A549 (cell line): ENCODE results near the gene KPNA2. TPM values are rescaled to one million over a fixed set of nuclear protein-coding genes. Genes with fewer than 3 reads are reported as not detected.
"Not testable (repeated sequence)": the region's sequence is repeated elsewhere in the genome, so short reads cannot be mapped to it uniquely, and the experiment has no call there.

ENCODE experiments used
- ATAC-seq, 2 experiments: fragments of 200-7000 bp in 1 of 2; fragments of >200 bp in 1 of 2; cut with Nextera tagmentation in 1 of 2; cut with Tn5 transposase in 1 of 2; 3 replicates each; pipeline versions ENCODE4 v1.8.0 to v1.9.1; 2018 to 2020; ENCODE audit warnings: mild to moderate bottlenecking in 1 of 2, moderate library complexity in 1 of 2
- CTCF ChIA-PET: fragments of 300-600 bp; sonication (Branson Sonifier 250); formaldehyde crosslinking; extraction: SDS; loops from one replicate; lab custom pipeline; 2021; ENCODE audit warnings: antibody characterized with exemption, inconsistent platforms; lab: Yijun Ruan, JAX
- POLR2A ChIA-PET: fragments of 350-600 bp; formaldehyde crosslinking; extraction: SDS; loops from one replicate; lab custom pipeline; 2021; ENCODE audit warnings: antibody characterized with exemption, inconsistent platforms; lab: Yijun Ruan, JAX
- DNase-seq, 2 experiments: peaks; one replicate each; pipeline versions ENCODE4 v3.0.0 to v3.0.0-alpha.2; 2011 to 2016; ENCODE audit warnings: low read depth in 1 of 2, low spot score in 1 of 2
- FAIRE-seq: peaks from 2 replicates; lab custom pipeline; 2011; peaks lifted over from hg19 to GRCh38; lab: Jason Lieb, UNC
- H3K27ac ChIP-seq, 2 experiments: fragments of >200 bp; sonication (Bioruptor Twin); formaldehyde crosslinking; 3 replicates each; pipeline ENCODE4 v1.5.1; 2016 to 2017
- H3K4me1 ChIP-seq: fragments of >200 bp; sonication (Bioruptor Twin); formaldehyde crosslinking; 3 replicates; pipeline ENCODE4 v1.6.1; 2016
- H3K4me2 ChIP-seq: fragments of >200 bp; sonication (Bioruptor Twin); formaldehyde crosslinking; 3 replicates; pipeline ENCODE4 v1.6.1; 2016
- H3K4me3 ChIP-seq: fragments of >200 bp; sonication (Bioruptor Twin); formaldehyde crosslinking; 3 replicates; pipeline ENCODE4 v1.5.1; 2016
- H3K9me3 ChIP-seq: fragments of >200 bp; sonication (Bioruptor Twin); formaldehyde crosslinking; 3 replicates; pipeline ENCODE4 v1.6.1; 2016
- EP300 ChIP-seq, 2 experiments: fragments of >200 bp; sonication (Bioruptor Twin); formaldehyde crosslinking; IDR thresholded peaks; 2 replicates in 1 of 2; 3 replicates in 1 of 2; pipeline ENCODE4 v1.6.1; 2016 to 2017
- FOSL2 ChIP-seq, 2 experiments: fragments of 450-650 bp in 1 of 2; fragments of >200 bp in 1 of 2; sonication (Bioruptor Twin) in 1 of 2; formaldehyde crosslinking; IDR thresholded peaks; 2 replicates each; pipeline versions ENCODE4 v1.5.0 to v1.6.1; 2016 to 2020; ENCODE audit warnings: mild to moderate bottlenecking in 1 of 2, moderate library complexity in 1 of 2
- HMGXB4 ChIP-seq: fragments of 250-450 bp; sonication (Bioruptor Pico); IDR thresholded peaks from 2 replicates; pipeline ENCODE4 v1.5.0; 2021; ENCODE audit warnings: mild to moderate bottlenecking, moderate library complexity, borderline replicate concordance
- HOXA7 ChIP-seq: fragments of 250-450 bp; sonication (Bioruptor Pico); IDR thresholded peaks from 2 replicates; pipeline ENCODE4 v1.5.0; 2020; ENCODE audit warnings: mild to moderate bottlenecking, moderate library complexity
- HOXB5 ChIP-seq: fragments of 250-450 bp; sonication (Bioruptor Pico); IDR thresholded peaks from 2 replicates; pipeline ENCODE4 v1.5.0; 2020; ENCODE audit warnings: mild to moderate bottlenecking, moderate library complexity
- JUN ChIP-seq, 2 experiments: fragments of >200 bp; sonication (Bioruptor Twin); formaldehyde crosslinking; IDR thresholded peaks; 2 replicates in 1 of 2; 3 replicates in 1 of 2; pipeline ENCODE4 v1.6.1; 2016 to 2017
- PHF8 ChIP-seq: fragments of 200-600 bp; sonication (generic); IDR thresholded peaks from 2 replicates; pipeline ENCODE4 v1.6.1; 2016; ENCODE audit warnings: low read depth, mild to moderate bottlenecking, antibody characterized with exemption, moderate library complexity, borderline replicate concordance
- POLR2A ChIP-seq: IDR thresholded peaks from 2 replicates; pipeline ENCODE4 v1.6.1; 2012; ENCODE audit warnings: mild to moderate bottlenecking, low read length
- RAD21 ChIP-seq, 2 experiments: fragments of >200 bp in 1 of 2; sonication (Bioruptor Twin) in 1 of 2; formaldehyde crosslinking in 1 of 2; IDR thresholded peaks in 1 of 2; conservative IDR thresholded peaks in 1 of 2; 2 replicates in 1 of 2; 3 replicates in 1 of 2; pipeline ENCODE4 v1.6.1; 2012 to 2018; ENCODE audit warnings: inconsistent platforms in 1 of 2
- SMC3 ChIP-seq: fragments of >200 bp; sonication (Bioruptor Twin); formaldehyde crosslinking; IDR thresholded peaks from 3 replicates; pipeline ENCODE4 v1.6.1; 2018; ENCODE audit warnings: inconsistent platforms
- ZFP36 ChIP-seq: fragments of 450-650 bp; IDR thresholded peaks from 2 replicates; pipeline ENCODE4 v1.6.1; 2014; ENCODE audit warnings: borderline replicate concordance; ENCODE audit not compliant: partially characterized antibody
- WGBS: methylation state at CpG from one replicate; pipeline ENCODE4 v1.1.6; 2017; ENCODE audit errors: missing lambda C conversion rate; 5-methylcytosine and 5-hydroxymethylcytosine counted together
- polyA plus RNA-seq, 4 experiments: library from polyadenylated mRNA; depleted of rRNA in 3 of 4; stranded (reverse); fragments of >200 nt; fragmentation: RNase III in 1 of 4; extraction: RNeasy Plus Mini Kit Qiagen cat#74134 plus additional on column Dnase treatment in 1 of 4; gene quantifications; 2 replicates in 3 of 4; 3 replicates in 1 of 4; pipeline ENCODE4 v1.2.3, GENCODE V29; 2011 to 2017

KPNA2 gene
- polyA plus RNA-seq, 2 of the 4 experiments (the other 2 are of a cell fraction): 382 to 700 TPM

- Histone ChIP-seq H3K4me2 (no peak overlapping the region), H3K4me1 (no peaks in the 10 kb centered on the region), H3K4me3 (no peak overlapping the region), H3K27ac (no peak overlapping the region), H3K9me3 (no peaks in the 10 kb centered on the region)
- POLR2A ChIA-PET: no interaction called here
- TF ChIP-seq RAD21 (conservative IDR thresholded peaks at IDR 0.05 in 1 of 2, IDR thresholded peaks at IDR 0.05 in 1 of 2): no peak
- no peak for TF ChIP-seq ZFP36
- TF ChIP-seq POLR2A: no peak
- FAIRE-seq (no peak), DNase-seq (no peak), ATAC-seq (no peak)
- CTCF ChIA-PET: interaction anchor here (1.2 to 1.3 kb wide), 2 partner anchors 9 to 113 kb away, joined by 3 read pairs; no protein-coding TSS in a partner anchor
- WGBS: 49% methylated on average over 2 of the region's 2 CpGs
Observed at GRCh38 chr17:68060336-68060735, 24.8 kb downstream of the KPNA2 start.

DNA sequence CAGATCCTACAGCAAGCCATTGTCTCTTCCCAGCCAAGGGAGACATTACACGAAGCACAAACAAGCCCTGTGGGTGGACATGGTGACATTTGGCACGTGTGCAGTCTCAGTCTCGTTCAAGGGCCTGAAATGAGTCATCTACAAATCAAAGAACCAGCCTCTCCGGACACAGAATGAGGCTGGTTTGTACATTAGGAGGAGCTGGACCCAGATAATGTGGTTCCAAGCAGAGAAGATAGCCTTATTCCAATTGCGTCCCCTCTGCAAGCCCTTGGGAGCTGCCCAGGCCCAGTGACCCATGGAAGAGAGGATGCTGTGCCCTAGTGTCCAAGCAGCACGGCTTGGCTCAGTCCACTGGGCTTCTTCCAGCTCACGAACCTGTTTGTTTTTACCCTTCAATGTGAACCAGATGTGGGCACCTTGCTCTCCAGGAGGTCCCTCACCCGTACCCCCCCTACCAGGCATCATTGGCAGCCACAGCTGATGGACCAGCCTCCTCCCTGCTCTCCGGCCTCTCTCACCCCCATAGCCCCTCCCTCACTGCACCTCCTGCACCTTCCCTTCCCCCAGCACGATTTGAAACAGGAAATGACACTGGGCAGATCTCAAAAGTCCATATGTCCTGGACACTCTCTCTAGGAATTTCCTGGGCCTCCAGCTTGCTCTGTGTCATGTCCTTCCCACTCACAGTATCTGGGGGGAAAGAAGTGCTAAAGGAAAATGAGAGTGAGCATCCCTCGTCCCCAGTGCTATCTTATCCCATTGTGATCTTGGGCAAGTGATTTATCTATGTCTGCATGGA lies 26.2 kb downstream of the KPNA2 start:
- DNase-seq (no peak), ATAC-seq (peak; percentile 31 to 41; a peak in 4 of 6 replicates), FAIRE-seq (no peak)
- H3K9me3 ChIP-seq: no peaks in the 10 kb centered on the region
- ChIA-PET CTCF (no interaction called here), POLR2A (no interaction called here)
- H3K4me3 ChIP-seq: no peak overlapping the region
- H3K4me1 ChIP-seq: no peaks in the 10 kb centered on the region
- 46% methylated on average over 11 of the region's 11 CpGs for WGBS
- H3K4me2 ChIP-seq: no peak overlapping the region
- TF ChIP-seq JUN (IDR thresholded peaks at IDR 0.05) (no peak), FOSL2 (IDR thresholded peaks at IDR 0.05) (no peak), FOSL2 (CRISPR knock-in tag; IDR thresholded peaks at IDR 0.05) (0 out of 2 replicates have a peak, but pooled peaks have one; percentile 4)
- no peak overlapping the region for H3K27ac ChIP-seq

DNA sequence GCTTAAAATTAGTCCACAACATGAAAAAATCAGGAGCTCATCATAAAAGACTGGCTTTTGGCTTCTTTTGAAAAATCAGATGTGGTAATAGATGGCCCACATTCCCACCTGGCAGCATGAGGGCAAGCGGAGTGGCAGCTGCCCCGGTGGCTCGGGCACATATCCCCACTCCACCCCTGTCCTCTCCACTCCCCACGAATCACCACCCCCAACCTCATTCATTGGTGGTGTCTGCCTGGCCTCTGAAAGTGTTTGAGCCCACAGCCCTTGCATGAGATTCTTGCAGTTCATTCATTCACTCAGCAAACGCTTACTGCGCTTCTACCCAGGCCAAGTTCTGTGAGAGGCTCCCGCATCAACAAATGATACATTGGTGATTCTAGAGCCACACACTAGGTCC lies 29.8 kb downstream of the KPNA2 start:
- H3K4me1 ChIP-seq, H3K4me2 ChIP-seq, DNase-seq, FAIRE-seq, ATAC-seq, H3K27ac ChIP-seq, H3K4me3 ChIP-seq, POLR2A ChIA-PET, CTCF ChIA-PET, H3K9me3 ChIP-seq: not testable (repeated sequence)
- whole genome bisulfite sequencing: 76% methylated on average over 7 of the region's 7 CpGs

- not testable (repeated sequence) for DNase-seq
Observed at GRCh38 chr17:68068512-68068911, 33.0 kb downstream of the KPNA2 start.

GRCh38 chr17:68070582-68071444 lies 35.3 kb downstream of the KPNA2 start:
- POLR2A ChIA-PET, DNase-seq, CTCF ChIA-PET, H3K9me3 ChIP-seq, H3K4me1 ChIP-seq, H3K4me2 ChIP-seq, H3K4me3 ChIP-seq, H3K27ac ChIP-seq: not testable (repeated sequence)
- FAIRE-seq (peak; percentile 65), ATAC-seq (peak in 1 of 2 experiments; percentile 42; a peak in 1 of 6 replicates)
- WGBS: 82% methylated on average over 15 of the region's 15 CpGs

More at GRCh38 chr17:68068512-68068911, 33.0 kb downstream of the KPNA2 start:
- FAIRE-seq, ATAC-seq, H3K4me1 ChIP-seq, H3K4me2 ChIP-seq, H3K4me3 ChIP-seq, H3K27ac ChIP-seq, H3K9me3 ChIP-seq, POLR2A ChIA-PET: not testable (repeated sequence)
- CTCF ChIA-PET: interaction anchor here (1.0 to 1.5 kb wide), 3 partner anchors 8 to 12 kb away, joined by 3 to 4 read pairs (median 3); no protein-coding TSS in a partner anchor
- 88% methylated on average over 3 of the region's 3 CpGs for WGBS

DNA sequence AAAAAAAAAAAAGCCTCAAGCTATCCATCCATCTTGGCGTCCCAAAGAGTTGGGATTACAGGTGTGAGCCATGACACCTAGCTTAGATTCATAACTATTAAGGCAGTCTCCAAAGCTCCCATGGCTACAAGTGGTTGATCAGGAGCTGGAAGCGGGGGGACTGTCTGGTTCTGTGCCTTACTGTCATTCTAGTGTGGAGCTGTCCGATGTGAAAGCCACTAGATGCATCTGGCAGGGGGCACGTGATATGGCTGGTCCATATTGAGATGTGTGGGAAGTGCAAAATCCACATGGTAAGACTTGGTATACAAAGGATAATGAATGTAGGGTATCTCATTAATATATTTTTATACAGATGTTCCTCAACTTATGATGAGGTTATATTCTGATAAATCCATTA lies 38.7 kb downstream of the KPNA2 start:
- CTCF ChIA-PET: interaction anchor here (0.7 to 1.4 kb wide), 3 partner anchors 9 to 383 kb away, joined by 3 to 5 read pairs (median 3); partner anchors contain the start of gene WIPI1
- Histone ChIP-seq H3K4me2 (no peak overlapping the region), H3K27ac (no peak overlapping the region), H3K4me3 (no peak overlapping the region), H3K4me1 (no peaks in the 10 kb centered on the region), H3K9me3 (no peaks in the 10 kb centered on the region)
- DNase-seq (no peak), ATAC-seq (no peak; a peak in 1 of 6 replicates), FAIRE-seq (no peak)
- TF ChIP-seq HOXB5 (CRISPR knock-in tag) (no peak), HMGXB4 (CRISPR knock-in tag) (no peak), SMC3 (no peak), PHF8 (no peak), HOXA7 (no peak), EP300 (IDR thresholded peaks at IDR 0.05) (no peak)
- POLR2A ChIA-PET: interaction anchor here (0.6 kb wide), 1 partner anchor 41 kb away, joined by 3 read pairs; no protein-coding TSS in a partner anchor
- 62% methylated on average over 4 of the region's 4 CpGs for WGBS

DNA sequence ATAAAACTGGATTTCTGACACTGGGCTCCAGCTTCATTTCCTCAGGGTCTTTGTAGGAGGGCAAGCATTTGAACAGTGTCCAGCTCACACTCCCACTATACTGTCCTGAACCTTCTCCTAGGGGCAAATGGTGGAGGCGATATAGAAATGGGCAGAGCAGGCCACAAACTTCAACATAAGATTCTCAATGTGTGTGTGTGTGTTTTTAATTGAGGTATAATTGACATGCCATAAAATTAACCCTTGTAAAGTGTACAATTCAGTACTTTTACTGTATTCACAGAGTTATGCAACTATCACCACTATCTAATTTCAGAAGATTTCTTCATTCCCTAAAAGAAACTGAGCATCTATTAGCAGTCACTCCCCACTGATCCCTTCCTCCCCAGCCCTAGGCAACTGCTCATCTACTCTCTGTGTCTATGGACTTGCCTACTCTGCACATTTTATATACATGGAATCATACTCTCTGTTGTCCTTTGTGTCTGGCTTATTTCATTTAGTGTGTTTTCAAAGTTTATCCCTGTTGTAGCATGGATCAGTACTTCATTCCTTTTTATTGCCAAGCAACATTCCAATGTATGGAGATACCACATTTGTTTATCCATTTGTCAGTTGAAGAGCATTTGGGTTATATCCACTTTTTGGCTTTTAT lies 40.5 kb downstream of the KPNA2 start:
- H3K27ac ChIP-seq, H3K4me1 ChIP-seq, ATAC-seq, POLR2A ChIA-PET, H3K4me3 ChIP-seq, DNase-seq, H3K9me3 ChIP-seq, H3K4me2 ChIP-seq: not testable (repeated sequence)
- CTCF ChIA-PET: interaction anchor here (0.6 kb wide), 1 partner anchor 8 kb away, joined by 3 read pairs; no protein-coding TSS in a partner anchor
- peak; percentile 94 for FAIRE-seq
- WGBS: 100% methylated on average over 1 of the region's 1 CpG
